NB4 (cell line): ENCODE measurements around the gene ADAMTS4.
A peak's percentile ranks its signal among the peaks of the same experiment; 100 is the strongest.

ENCODE experiments used
- DNase-seq: peaks from one replicate; pipeline ENCODE4 v3.0.0; 2010; ENCODE audit warnings: low read depth
- H3K4me3 ChIP-seq: one replicate; pipeline ENCODE4 v1.5.1; 2011; ENCODE audit warnings: mild to moderate bottlenecking, low read depth, low read length, moderate library complexity
- CTCF ChIP-seq: IDR thresholded peaks from one replicate; pipeline ENCODE4 v1.5.1; 2012; ENCODE audit warnings: low read depth, low read length
- MAX ChIP-seq: IDR thresholded peaks from 2 replicates; pipeline ENCODE4 v1.6.1; 2011; ENCODE audit warnings: low read depth, low read length
- MYC ChIP-seq: IDR thresholded peaks from 2 replicates; pipeline ENCODE4 v1.6.1; 2011; ENCODE audit warnings: low read depth, low read length
- POLR2A ChIP-seq: IDR thresholded peaks from 2 replicates; pipeline ENCODE4 v1.6.1; 2011; ENCODE audit warnings: mild to moderate bottlenecking; ENCODE audit not compliant: insufficient read length; ENCODE audit errors: extremely low read depth

The ADAMTS4 gene

GRCh38 chr1:161191971-161192370 lies 6.9 kb downstream of the ADAMTS4 start:
- DNase-seq: no peak
- TF ChIP-seq MYC: no peak
- no peak for TF ChIP-seq MAX
- no peak for TF ChIP-seq POLR2A

GRCh38 chr1:161190962-161191521 lies 7.8 kb downstream of the ADAMTS4 start:
- no peak for TF ChIP-seq POLR2A
- no peak for TF ChIP-seq CTCF
- no peak for TF ChIP-seq MYC
- TF ChIP-seq MAX: no peak
- no peak overlapping the region for H3K4me3 ChIP-seq
- DNase-seq: no peak

More at GRCh38 chr1:161191971-161192370, 6.9 kb downstream of the ADAMTS4 start:
- no peak overlapping the region for H3K4me3 ChIP-seq

GRCh38 chr1:161189036-161189435 lies 9.8 kb downstream of the ADAMTS4 start:
- DNase-seq: no peak
- H3K4me3 ChIP-seq: no peak overlapping the region
- TF ChIP-seq MYC (no peak), POLR2A (no peak), CTCF (no peak), MAX (no peak)

- no peak for TF ChIP-seq MAX
- no peak for TF ChIP-seq POLR2A
- TF ChIP-seq CTCF: no peak
- TF ChIP-seq MYC: no peak
- no peak overlapping the region for H3K4me3 ChIP-seq
- DNase-seq: no peak
These were observed 10.5 kb downstream of the ADAMTS4 start for GRCh38 chr1:161188381-161188780.

GRCh38 chr1:161187311-161187710 lies 11.5 kb downstream of the ADAMTS4 start:
- H3K4me3 ChIP-seq: no peak overlapping the region
- TF ChIP-seq POLR2A: no peak
- TF ChIP-seq CTCF: no peak
- TF ChIP-seq MYC: no peak
- DNase-seq: no peak

GRCh38 chr1:161185732-161186311 lies 13.0 kb downstream of the ADAMTS4 start:
- no peak overlapping the region for H3K4me3 ChIP-seq
- DNase-seq: peak; percentile 80

More at GRCh38 chr1:161185732-161186311, 13.0 kb downstream of the ADAMTS4 start:
- TF ChIP-seq MAX: no peak
- no peak for TF ChIP-seq CTCF
- TF ChIP-seq MYC: no peak
- no peak for TF ChIP-seq POLR2A
